Measurements from ENCODE around the gene PIP4P1. TPM values are rescaled to one million over a fixed set of nuclear protein-coding genes. Genes with fewer than 3 reads are reported as not detected.

The PIP4P1 gene
- total and polyA plus RNA-seq, 9 of the 15 experiments (the other 6 are each of a cell fraction or from before 2014, with no cell fraction given), result 5.3 to 20.9 (median 10.7) TPM

GRCh38 chr14:20454516-20455354 lies 6.5 kb downstream of the PIP4P1 start, which contains the start of the genes APEX1 and OSGEP (continued):
- TF ChIP-seq ATF6 (CRISPR knock-in tag; IDR thresholded peaks at IDR 0.05), result 0 out of 2 replicates have a peak, but pooled peaks have one; percentile 59
- no peak for TF ChIP-seq FOXA3 (CRISPR knock-in tag; conservative IDR thresholded peaks at IDR 0.05 in 1 of 2, IDR thresholded peaks at IDR 0.05 in 1 of 2)
- TF ChIP-seq ADNP (tag; IDR thresholded peaks at IDR 0.05), result no peak
- TF ChIP-seq ID3 (CRISPR knock-in tag; IDR thresholded peaks at IDR 0.05), result no peak
- TF ChIP-seq ID3 (tag; IDR thresholded peaks at IDR 0.05), result peak; percentile 83
- TF ChIP-seq IRF1 (CRISPR knock-in tag; IDR thresholded peaks at IDR 0.05; ENCODE audit: borderline replicate concordance), result no peak
- peak; percentile 81 to 82 for TF ChIP-seq E2F6 (IDR thresholded peaks at IDR 0.05; ENCODE audit: borderline replicate concordance in 1 of 2, extremely low read depth in 1 of 2, insufficient read depth in 1 of 2, insufficient read length in 1 of 2, low read depth in 1 of 2, low read length in 1 of 2, poor library complexity in 1 of 2, severe bottlenecking in 1 of 2)
- no peak for TF ChIP-seq ZNF445 (CRISPR knock-in tag; IDR thresholded peaks at IDR 0.05; ENCODE audit: low read depth)
- TF ChIP-seq ATF4 (CRISPR knock-in tag; IDR thresholded peaks at IDR 0.05), result no peak
- no peak for TF ChIP-seq RBM39 (optimal IDR thresholded peaks at IDR 0.05; ENCODE audit: low read depth, low read length)
- TF ChIP-seq DEAF1 (CRISPR knock-in tag; IDR thresholded peaks at IDR 0.05), result no peak
- TF ChIP-seq TCFL5 (CRISPR knock-in tag; conservative IDR thresholded peaks at IDR 0.05), result no peak
- no peak for TF ChIP-seq ARID1B (IDR thresholded peaks at IDR 0.05)
- TF ChIP-seq GABPB1 (CRISPR knock-in tag; IDR thresholded peaks at IDR 0.05), result peak; percentile 49
- TF ChIP-seq ELK3 (CRISPR knock-in tag; IDR thresholded peaks at IDR 0.05), result no peak
- no peak for TF ChIP-seq SREBF2 (CRISPR knock-in tag; IDR thresholded peaks at IDR 0.05)
- peak; percentile 41; the same call in 1 of the 2 replicates for TF ChIP-seq FOXJ2 (tag; IDR thresholded peaks at IDR 0.05)
- TF ChIP-seq ZKSCAN1 (IDR thresholded peaks at IDR 0.05; ENCODE audit: low read depth, low read length), result peak; percentile 75; the same call in 1 of the 2 replicates
